ENCODE results near the gene NKD1.

The NKD1 gene

GRCh38 chr16:50600582-50601283 is 52.5 kb downstream of the NKD1 start:
- no peak for DNase-seq (ENCODE audit: low read depth)

GRCh38 chr16:50601341-50601740 is 53.1 kb downstream of the NKD1 start:
- no peak for DNase-seq (ENCODE audit: low read depth)

GRCh38 chr16:50602126-50602525 is 53.9 kb downstream of the NKD1 start:
- no peak for DNase-seq (ENCODE audit: low read depth)

GRCh38 chr16:50602531-50603205 is 54.5 kb downstream of the NKD1 start:
- peak; percentile 37 for DNase-seq (ENCODE audit: low read depth)

GRCh38 chr16:50603206-50604064 is 55.2 kb downstream of the NKD1 start:
- no peak for DNase-seq (ENCODE audit: low read depth)

GRCh38 chr16:50604065-50604418 is 55.8 kb downstream of the NKD1 start:
- DNase-seq (ENCODE audit: low read depth), result no peak

- no peak for DNase-seq (ENCODE audit: low read depth)
These were observed 56.4 kb downstream of the NKD1 start for GRCh38 chr16:50604610-50605009.

GRCh38 chr16:50605733-50606430 is 57.7 kb downstream of the NKD1 start:
- DNase-seq (ENCODE audit: low read depth), result no peak

- no peak for DNase-seq (ENCODE audit: low read depth)
These were observed 58.3 kb downstream of the NKD1 start for GRCh38 chr16:50606431-50607050.

GRCh38 chr16:50607051-50607431 is 58.8 kb downstream of the NKD1 start:
- DNase-seq (ENCODE audit: low read depth), result no peak

GRCh38 chr16:50607447-50607846 is 59.3 kb downstream of the NKD1 start:
- no peak for DNase-seq (ENCODE audit: low read depth)

GRCh38 chr16:50607970-50608557 is 59.9 kb downstream of the NKD1 start:
- DNase-seq (ENCODE audit: low read depth), result no peak

- no peak for DNase-seq (ENCODE audit: low read depth)
These were observed 60.9 kb downstream of the NKD1 start for GRCh38 chr16:50609049-50609448.

- DNase-seq (ENCODE audit: low read depth), result no peak
These were observed 61.3 kb downstream of the NKD1 start for GRCh38 chr16:50609471-50609870.

- DNase-seq (ENCODE audit: low read depth), result no peak
These were observed 62.4 kb downstream of the NKD1 start for GRCh38 chr16:50610331-50611262.

- no peak for DNase-seq (ENCODE audit: low read depth)
These were observed 63.2 kb downstream of the NKD1 start for GRCh38 chr16:50611332-50611934.

- DNase-seq (ENCODE audit: low read depth), result no peak
These were observed 64.0 kb downstream of the NKD1 start for GRCh38 chr16:50611995-50612848.

GRCh38 chr16:50612849-50613198 is 64.6 kb downstream of the NKD1 start:
- no peak for DNase-seq (ENCODE audit: low read depth)
